Measurements from ENCODE around the gene OLA1. TPM values are rescaled to one million over a fixed set of nuclear protein-coding genes. Genes with fewer than 3 reads are reported as not detected.

OLA1 gene
- total and polyA plus RNA-seq, 2 of the 13 experiments (the other 11 are each of a cell fraction or from before 2014, with no cell fraction given) = 153 to 241 TPM

DNA sequence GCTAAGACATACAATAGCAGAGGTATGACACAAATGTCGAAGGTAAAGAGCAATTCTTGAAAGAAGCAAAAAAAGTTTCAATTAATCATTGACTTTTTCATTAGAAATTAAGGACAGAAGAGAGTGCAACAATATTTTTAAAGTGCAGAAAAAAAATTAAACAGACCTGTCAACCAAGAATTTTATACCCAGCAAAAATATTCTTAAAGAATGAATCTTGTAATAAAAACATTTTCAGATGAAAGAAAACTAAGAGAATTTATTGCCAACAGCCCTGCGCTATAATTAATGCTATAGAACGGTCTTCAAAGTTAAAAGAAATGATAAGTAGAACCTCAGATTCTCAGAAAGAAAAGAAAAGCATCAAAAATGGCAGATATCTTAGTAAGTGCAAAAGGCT is 79.0 kb downstream of the OLA1 start:
- Histone ChIP-seq H3K4me3 (replicated peaks in 1 of 3; ENCODE audit: insufficient read depth in 1 of 3, low read depth in 2 of 3, low read length in 3 of 3) (no peak overlapping the region), H3K4me1 (ENCODE audit: insufficient read depth, low read length) (no peaks in the 10 kb centered on the region), H4K20me1 (ENCODE audit: insufficient read depth, low read length) (0 out of 2 replicates have a peak, but pooled peaks cover 5% of the 10 kb centered on the region), H3K27me3 (ENCODE audit: control insufficient read depth in 1 of 2, insufficient read depth in 2 of 2, low read length in 2 of 2) (no peaks in the 10 kb centered on the region), H3K4me2 (ENCODE audit: low read depth, low read length) (no peak overlapping the region), H3K36me3 (replicated peaks in 1 of 2; ENCODE audit: control insufficient read depth in 1 of 2, insufficient read depth in 2 of 2, low read length in 2 of 2) (0 out of 5 replicates have a peak, but pooled peaks cover 3 to 6% of the 10 kb centered on the region in 2 experiments), H3K9ac (ENCODE audit: insufficient read depth, low read depth, low read length) (no peak overlapping the region), H2AFZ (ENCODE audit: low read length) (no peak overlapping the region), H3K9me3 (ENCODE audit: low read length) (peaks cover 20% of the 10 kb centered on the region), H3K79me2 (ENCODE audit: insufficient read depth, low read length) (peaks cover 64% of the 10 kb centered on the region), H3K27ac (ENCODE audit: extremely low read length, insufficient read depth, low read length) (no peak overlapping the region)
- 97% methylated on average over 3 of the region's 3 CpGs for WGBS (ENCODE audit: low lambda C conversion rate)
- intact Hi-C loops (cut with micrococcal nuclease; ENCODE audit: unreplicated experiment) (no loop called here), in situ Hi-C loops (cut with HindIII; ENCODE audit: extremely low pct_ligation_motif_present, low pct_unique_long_range_greater_than_20kb) (no loop called here)
- POLR2A ChIA-PET = no interaction called here
- FAIRE-seq (no peak), DNase-seq (ENCODE audit: low spot score) (no peak), ATAC-seq (no peak)
- CTCF ChIA-PET (ENCODE audit: low intra/inter-chr PET ratio, low total read pairs) = no interaction called here
- TF ChIP-seq ZNF326 (CRISPR knock-in tag; IDR thresholded peaks at IDR 0.05; ENCODE audit: borderline replicate concordance) (no peak), ZFP1 (CRISPR knock-in tag; IDR thresholded peaks at IDR 0.05) (peak; percentile 97), PAF1 (CRISPR knock-in tag; IDR thresholded peaks at IDR 0.05) (no peak)
- no TSS peak for BruUV-seq (replicated peaks)

DNA sequence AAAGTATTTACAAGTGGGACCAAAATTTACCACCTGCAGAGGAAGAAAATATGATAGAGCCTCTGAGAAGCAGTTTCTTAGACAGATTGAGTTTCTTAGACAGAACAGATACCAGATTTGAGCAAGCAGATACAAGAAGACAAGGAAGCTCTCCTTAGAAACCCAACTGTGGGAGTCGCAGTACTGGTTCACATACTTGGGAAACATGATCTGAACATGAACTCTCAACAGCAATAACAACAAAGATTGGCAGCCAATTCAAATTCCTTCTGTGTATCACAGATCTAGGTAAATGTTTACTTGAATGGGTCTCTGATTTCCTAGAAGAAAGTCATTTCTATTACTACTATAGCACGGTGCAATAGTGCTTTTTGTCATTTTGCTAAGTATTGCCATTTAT is 82.1 kb downstream of the OLA1 start:
- ATAC-seq = no peak

More for the DNA sequence above, 82.1 kb downstream of the OLA1 start:
- no TSS peak for BruUV-seq (replicated peaks)
- Histone ChIP-seq H3K4me1 (ENCODE audit: insufficient read depth, low read length) (no peaks in the 10 kb centered on the region), H3K27ac (ENCODE audit: extremely low read length, insufficient read depth, low read length) (no peak overlapping the region), H4K20me1 (ENCODE audit: insufficient read depth, low read length) (no peaks in the 10 kb centered on the region), H3K9ac (ENCODE audit: insufficient read depth, low read depth, low read length) (no peak overlapping the region), H3K4me2 (ENCODE audit: low read depth, low read length) (no peak overlapping the region), H3K4me3 (replicated peaks in 1 of 3; ENCODE audit: insufficient read depth in 1 of 3, low read depth in 2 of 3, low read length in 3 of 3) (no peak overlapping the region), H3K79me2 (ENCODE audit: insufficient read depth, low read length) (peaks cover 53% of the 10 kb centered on the region), H3K36me3 (replicated peaks in 1 of 2; ENCODE audit: control insufficient read depth in 1 of 2, insufficient read depth in 2 of 2, low read length in 2 of 2) (no peaks in the 10 kb centered on the region), H3K9me3 (ENCODE audit: low read length) (peaks cover 20% of the 10 kb centered on the region), H3K27me3 (ENCODE audit: control insufficient read depth in 1 of 2, insufficient read depth in 2 of 2, low read length in 2 of 2) (no peaks in the 10 kb centered on the region), H2AFZ (ENCODE audit: low read length) (no peak overlapping the region)
- POLR2A ChIA-PET = no interaction called here
- in situ Hi-C loops (cut with HindIII; ENCODE audit: extremely low pct_ligation_motif_present, low pct_unique_long_range_greater_than_20kb) = no loop called here
- 84% methylated on average over 2 of the region's 2 CpGs for WGBS (ENCODE audit: low lambda C conversion rate)
- CTCF ChIA-PET (ENCODE audit: low intra/inter-chr PET ratio, low total read pairs) = no interaction called here
- FAIRE-seq (no peak), DNase-seq (ENCODE audit: low spot score) (no peak)
- TF ChIP-seq DPF2 (CRISPR knock-in tag; IDR thresholded peaks at IDR 0.05; ENCODE audit: borderline replicate concordance, low read depth) = no peak
- no peak for TF ChIP-seq REL (CRISPR knock-in tag; conservative IDR thresholded peaks at IDR 0.05)
- no peak for TF ChIP-seq NR2C2 (CRISPR knock-in tag; IDR thresholded peaks at IDR 0.05; ENCODE audit: borderline replicate concordance)
- TF ChIP-seq, protein P1, sequence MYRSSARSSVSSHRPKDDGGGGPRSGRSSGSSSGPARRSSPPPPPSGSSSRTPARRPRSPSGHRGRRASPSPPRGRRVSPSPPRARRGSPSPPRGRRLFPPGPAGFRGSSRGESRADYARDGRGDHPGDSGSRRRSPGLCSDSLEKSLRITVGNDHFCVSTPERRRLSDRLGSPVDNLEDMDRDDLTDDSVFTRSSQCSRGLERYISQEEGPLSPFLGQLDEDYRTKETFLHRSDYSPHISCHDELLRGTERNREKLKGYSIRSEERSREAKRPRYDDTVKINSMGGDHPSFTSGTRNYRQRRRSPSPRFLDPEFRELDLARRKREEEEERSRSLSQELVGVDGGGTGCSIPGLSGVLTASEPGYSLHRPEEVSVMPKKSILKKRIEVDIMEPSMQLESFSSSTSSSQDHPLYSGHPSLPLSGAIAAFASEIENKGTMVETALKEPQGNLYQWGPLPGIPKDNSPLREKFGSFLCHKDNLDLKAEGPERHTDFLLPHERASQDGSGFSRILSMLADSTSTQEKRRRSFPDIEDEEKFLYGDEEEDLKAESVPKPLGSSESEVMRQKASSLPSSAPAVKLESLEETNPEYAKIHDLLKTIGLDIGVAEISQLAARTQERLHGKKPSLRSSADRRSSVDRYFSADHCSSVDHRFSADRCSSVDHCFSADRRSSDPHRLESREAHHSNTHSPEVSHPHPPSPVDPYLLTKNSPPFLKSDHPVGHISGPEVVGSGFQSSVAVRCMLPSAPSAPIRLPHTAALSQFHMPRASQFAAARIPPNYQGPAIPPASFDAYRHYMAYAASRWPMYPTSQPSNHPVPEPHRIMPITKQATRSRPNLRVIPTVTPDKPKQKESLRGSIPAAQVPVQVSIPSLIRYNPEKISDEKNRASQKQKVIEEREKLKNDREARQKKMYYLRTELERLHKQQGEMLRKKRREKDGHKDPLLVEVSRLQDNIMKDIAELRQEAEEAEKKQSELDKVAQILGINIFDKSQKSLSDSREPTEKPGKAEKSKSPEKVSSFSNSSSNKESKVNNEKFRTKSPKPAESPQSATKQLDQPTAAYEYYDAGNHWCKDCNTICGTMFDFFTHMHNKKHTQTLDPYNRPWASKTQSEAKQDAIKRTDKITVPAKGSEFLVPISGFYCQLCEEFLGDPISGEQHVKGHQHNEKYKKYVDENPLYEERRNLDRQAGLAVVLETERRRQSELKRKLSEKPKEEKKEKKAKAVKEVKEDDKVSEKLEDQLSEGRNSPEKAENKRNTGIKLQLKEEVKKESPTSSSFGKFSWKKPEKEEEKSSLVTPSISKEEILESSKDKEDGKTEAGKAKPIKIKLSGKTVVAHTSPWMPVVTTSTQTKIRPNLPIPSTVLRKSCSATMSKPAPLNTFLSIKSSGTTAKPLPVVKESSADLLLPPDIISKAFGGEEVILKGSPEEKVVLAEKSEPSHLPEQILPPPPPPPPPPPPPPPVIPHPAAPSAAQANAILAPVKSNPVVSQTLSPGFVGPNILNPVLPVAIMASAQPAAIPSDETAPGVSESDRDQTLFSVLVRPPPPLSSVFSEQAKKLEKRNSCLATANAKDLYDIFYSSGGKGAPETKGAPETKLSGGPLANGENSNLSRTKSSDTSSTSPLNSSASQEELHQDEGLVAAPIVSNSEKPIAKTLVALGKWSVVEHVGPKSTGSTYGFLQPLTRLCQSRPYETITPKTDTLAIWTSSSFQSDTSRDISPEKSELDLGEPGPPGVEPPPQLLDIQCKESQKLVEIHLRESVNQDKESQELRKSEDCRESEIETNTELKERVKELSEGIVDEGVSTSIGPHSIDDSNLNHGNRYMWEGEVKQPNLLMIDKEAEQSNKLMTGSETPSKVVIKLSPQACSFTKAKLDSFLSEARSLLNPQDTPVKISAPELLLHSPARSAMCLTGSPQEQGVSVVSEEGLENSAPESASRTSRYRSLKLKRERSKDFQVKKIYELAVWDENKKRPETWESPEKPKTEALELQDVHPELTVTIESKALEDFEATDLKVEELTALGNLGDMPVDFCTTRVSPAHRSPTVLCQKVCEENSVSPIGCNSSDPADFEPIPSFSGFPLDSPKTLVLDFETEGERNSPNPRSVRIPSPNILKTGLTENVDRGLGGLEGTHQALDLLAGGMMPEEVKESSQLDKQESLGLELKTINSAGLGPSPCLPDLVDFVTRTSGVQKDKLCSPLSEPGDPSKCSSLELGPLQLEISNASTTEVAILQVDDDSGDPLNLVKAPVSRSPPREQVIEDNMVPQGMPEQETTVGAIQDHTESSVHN (CRISPR knock-in tag; IDR thresholded peaks at IDR 0.05) = no peak
- intact Hi-C loops (cut with micrococcal nuclease; ENCODE audit: unreplicated experiment) = no loop called here

Data from HepG2 (cell line).